Measurements from ENCODE around the gene TRAF4.
"Not testable (repeated sequence)": the region's sequence is repeated elsewhere in the genome, so short reads cannot be mapped to it uniquely, and the experiment has no call there.

GRCh38 chr17:28779601-28780000 lies 35.8 kb downstream of the TRAF4 start:
- not testable (repeated sequence) for TF ChIP-seq CTCF (IDR thresholded peaks at IDR 0.05; ENCODE audit: poor library complexity); EZH2 (IDR thresholded peaks at IDR 0.05; ENCODE audit: borderline replicate concordance)
